ENCODE measurements around the gene CPNE8.

- TF ChIP-seq POLR2A (IDR thresholded peaks at IDR 0.05; ENCODE audit: low read depth, low read length), result no peak
- no peak for TF ChIP-seq RAD21 (IDR thresholded peaks at IDR 0.05; ENCODE audit: low read length)
- no peak for TF ChIP-seq CTCF (conservative IDR thresholded peaks at IDR 0.05; ENCODE audit: low read depth, low read length)
- TF ChIP-seq, protein P1, sequence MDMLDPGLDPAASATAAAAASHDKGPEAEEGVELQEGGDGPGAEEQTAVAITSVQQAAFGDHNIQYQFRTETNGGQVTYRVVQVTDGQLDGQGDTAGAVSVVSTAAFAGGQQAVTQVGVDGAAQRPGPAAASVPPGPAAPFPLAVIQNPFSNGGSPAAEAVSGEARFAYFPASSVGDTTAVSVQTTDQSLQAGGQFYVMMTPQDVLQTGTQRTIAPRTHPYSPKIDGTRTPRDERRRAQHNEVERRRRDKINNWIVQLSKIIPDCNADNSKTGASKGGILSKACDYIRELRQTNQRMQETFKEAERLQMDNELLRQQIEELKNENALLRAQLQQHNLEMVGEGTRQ (IDR thresholded peaks at IDR 0.05; ENCODE audit: low read depth, low read length), result no peak
- TF ChIP-seq CHD1 (IDR thresholded peaks at IDR 0.05; ENCODE audit: low read depth, low read length), result no peak
- TF ChIP-seq MXI1 (IDR thresholded peaks at IDR 0.05; ENCODE audit: borderline replicate concordance, low read depth, low read length), result no peak
- no peak for TF ChIP-seq NFE2L2 (IDR thresholded peaks at IDR 0.05; ENCODE audit: low read depth, low read length)
- no peak for TF ChIP-seq CEBPB (IDR thresholded peaks at IDR 0.05; ENCODE audit: low read depth, low read length)
- no peak for TF ChIP-seq BHLHE40 (IDR thresholded peaks at IDR 0.05; ENCODE audit: low read depth, low read length)
- no peak for TF ChIP-seq SMC3 (IDR thresholded peaks at IDR 0.05; ENCODE audit: low read depth, low read length)
- TF ChIP-seq, protein P2, sequence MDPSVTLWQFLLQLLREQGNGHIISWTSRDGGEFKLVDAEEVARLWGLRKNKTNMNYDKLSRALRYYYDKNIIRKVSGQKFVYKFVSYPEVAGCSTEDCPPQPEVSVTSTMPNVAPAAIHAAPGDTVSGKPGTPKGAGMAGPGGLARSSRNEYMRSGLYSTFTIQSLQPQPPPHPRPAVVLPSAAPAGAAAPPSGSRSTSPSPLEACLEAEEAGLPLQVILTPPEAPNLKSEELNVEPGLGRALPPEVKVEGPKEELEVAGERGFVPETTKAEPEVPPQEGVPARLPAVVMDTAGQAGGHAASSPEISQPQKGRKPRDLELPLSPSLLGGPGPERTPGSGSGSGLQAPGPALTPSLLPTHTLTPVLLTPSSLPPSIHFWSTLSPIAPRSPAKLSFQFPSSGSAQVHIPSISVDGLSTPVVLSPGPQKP (IDR thresholded peaks at IDR 0.05; ENCODE audit: borderline replicate concordance, low read depth, low read length), result no peak
- no peak for TF ChIP-seq RFX5 (IDR thresholded peaks at IDR 0.05; ENCODE audit: low read depth, low read length)
Measured at GRCh38 chr12:38713294-38713693, 192.1 kb downstream of the CPNE8 start.
